BE2C (cell line): ENCODE data around the gene NFATC4. TPM values are rescaled to one million over a fixed set of nuclear protein-coding genes. Genes with fewer than 3 reads are reported as not detected.

ENCODE experiments used
- DNase-seq: peaks from one replicate; pipeline ENCODE4 v3.0.0-alpha.2; 2020
- H3K27me3 ChIP-seq: fragments of 250-450 bp; sonication (Bioruptor Pico); 2 replicates; pipeline ENCODE4 v1.5.1; 2020; ENCODE audit warnings: mild to moderate bottlenecking
- H3K36me3 ChIP-seq: fragments of 250-450 bp; sonication (Bioruptor Pico); 2 replicates; pipeline ENCODE4 v1.5.1; 2020; ENCODE audit warnings: mild to moderate bottlenecking
- H3K4me1 ChIP-seq: fragments of 250-450 bp; sonication (Bioruptor Pico); 2 replicates; pipeline ENCODE4 v1.5.1; 2020
- H3K4me3 ChIP-seq: 2 replicates; pipeline ENCODE4 v1.5.1; 2011; ENCODE audit warnings: low read depth, low read length
- H3K9me3 ChIP-seq: fragments of 250-450 bp; sonication (Bioruptor Pico); 2 replicates; pipeline ENCODE4 v1.5.1; 2020
- CTCF ChIP-seq: IDR thresholded peaks from 2 replicates; pipeline ENCODE4 v1.5.1; 2012; ENCODE audit warnings: mild to moderate bottlenecking, low read depth, low read length
- polyA plus RNA-seq: library from polyadenylated mRNA; unstranded; fragments of >200 nt; gene quantifications from one replicate; pipeline ENCODE4 v1.2.1, GENCODE V29; 2012; ENCODE audit warnings: low read depth, missing spikeins; ENCODE audit not compliant: insufficient read length, insufficient read depth

NFATC4 gene
- 388 TPM for polyA plus RNA-seq

DNA sequence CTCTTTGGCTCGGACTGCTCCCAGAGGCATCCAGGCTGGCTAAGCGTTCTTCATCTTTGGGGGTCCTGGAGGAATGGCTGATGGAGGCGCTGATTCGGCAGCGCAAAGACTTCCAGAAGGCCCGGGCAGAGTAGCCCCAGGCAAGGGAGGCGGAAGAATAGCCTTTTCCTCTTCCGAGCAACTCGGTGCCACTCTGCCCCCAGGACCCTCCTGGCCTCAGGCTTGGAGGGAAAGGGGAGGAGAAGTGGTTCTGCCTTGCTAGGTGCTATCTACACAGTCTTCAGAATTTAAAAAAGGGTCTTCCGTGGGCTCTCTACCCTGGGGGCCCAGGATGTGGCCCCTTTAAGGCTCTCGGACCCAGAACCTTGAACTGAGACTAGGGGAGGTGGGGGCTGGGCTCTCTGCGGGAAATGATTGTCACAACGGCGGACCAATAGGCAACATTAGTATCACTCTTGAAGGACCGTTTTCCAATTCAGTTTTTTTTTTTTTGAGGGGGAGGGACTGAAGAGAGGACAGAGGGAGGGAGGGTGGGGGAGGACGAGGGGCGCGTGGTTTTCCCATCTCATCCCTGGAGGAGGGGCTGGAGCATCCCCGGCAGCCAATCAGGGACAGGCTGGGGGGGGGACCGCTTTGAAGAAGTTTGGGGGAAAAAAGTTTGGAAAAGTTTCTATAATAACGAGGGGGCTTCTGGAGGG is at the start of gene NFATC4:
NFATC4 (plus strand) TSS at position 671 of the 698 bp plus-strand sequence. CDS start 157 bp downstream, outside the sequence.
- H3K4me3 ChIP-seq: peak within 1 kb of the TSS; percentile 85
- H3K36me3 ChIP-seq: no peaks in the 10 kb centered on the region
- peak; percentile 89 for DNase-seq
- no peaks in the 10 kb centered on the region for H3K9me3 ChIP-seq
- TF ChIP-seq CTCF: no peak
- H3K27me3 ChIP-seq: no peaks in the 10 kb centered on the region
- peaks cover 18% of the 10 kb centered on the region for H3K4me1 ChIP-seq

- no peaks in the 10 kb centered on the region for H3K36me3 ChIP-seq
- no peak for TF ChIP-seq CTCF
- no peak overlapping the region for H3K4me3 ChIP-seq
- peaks cover 49% of the 10 kb centered on the region for H3K27me3 ChIP-seq
- H3K9me3 ChIP-seq: peaks cover 3% of the 10 kb centered on the region; the same call in 1 of the 2 replicates
- no peak for DNase-seq
- no peaks in the 10 kb centered on the region; the same call in 1 of the 2 replicates for H3K4me1 ChIP-seq
Observed at GRCh38 chr14:24321212-24321975, 46.6 kb upstream of the NFATC4 start.

DNA sequence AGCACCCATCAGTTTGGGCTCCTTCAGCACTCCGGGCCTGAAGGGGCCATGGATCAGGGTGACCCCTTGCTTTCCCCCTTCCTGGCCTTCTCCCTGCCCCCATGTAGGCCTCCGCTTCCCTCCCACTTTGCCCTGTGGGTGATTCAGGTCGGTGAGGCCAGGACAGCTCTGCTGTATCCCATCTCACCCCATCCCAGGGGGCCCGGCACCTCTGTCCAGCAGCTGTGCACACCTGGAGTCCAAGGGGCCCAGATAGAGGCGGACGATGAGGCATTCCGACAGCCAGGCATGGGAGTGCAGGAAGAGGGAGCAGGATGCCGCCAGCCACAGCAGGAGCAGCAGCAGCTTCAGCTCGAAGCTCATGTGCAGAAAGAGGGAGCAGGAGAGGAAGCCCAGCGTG is 45.3 kb upstream of the NFATC4 start:
- Histone ChIP-seq H3K9me3 (no peaks in the 10 kb centered on the region), H3K4me3 (no peak overlapping the region), H3K27me3 (peaks cover 36% of the 10 kb centered on the region), H3K4me1 (no peaks in the 10 kb centered on the region), H3K36me3 (no peaks in the 10 kb centered on the region)
- TF ChIP-seq CTCF: no peak
- DNase-seq: no peak

GRCh38 chr14:24323341-24323740 is 44.6 kb upstream of the NFATC4 start:
- peaks cover 29% of the 10 kb centered on the region for H3K27me3 ChIP-seq
- no peak for TF ChIP-seq CTCF
- H3K9me3 ChIP-seq: no peaks in the 10 kb centered on the region
- H3K36me3 ChIP-seq: no peaks in the 10 kb centered on the region
- DNase-seq: no peak
- H3K4me1 ChIP-seq: no peaks in the 10 kb centered on the region
- no peak overlapping the region for H3K4me3 ChIP-seq

DNA sequence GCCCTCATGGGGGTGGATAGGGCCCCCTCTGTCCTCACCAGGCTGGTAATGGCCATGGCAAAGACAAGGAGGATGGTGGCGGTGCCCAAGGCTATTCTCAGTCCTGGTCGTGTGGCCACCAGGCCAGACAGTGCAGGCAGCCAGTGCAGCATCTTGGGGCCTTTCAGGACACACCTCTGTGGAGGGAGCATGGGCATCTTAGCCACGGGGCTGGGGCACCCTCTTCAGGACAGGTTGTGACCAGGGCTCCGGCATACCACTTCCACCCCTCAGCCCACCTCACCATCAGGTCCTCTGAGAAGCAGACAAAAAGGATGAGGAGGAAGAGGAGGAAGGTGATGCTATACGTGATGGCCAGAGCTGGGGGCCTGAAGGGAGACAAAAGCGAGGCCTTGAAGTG is 44.0 kb upstream of the NFATC4 start:
- Histone ChIP-seq H3K9me3 (no peaks in the 10 kb centered on the region), H3K36me3 (no peaks in the 10 kb centered on the region), H3K4me1 (no peaks in the 10 kb centered on the region), H3K27me3 (peaks cover 22% of the 10 kb centered on the region), H3K4me3 (no peak overlapping the region)
- no peak for DNase-seq
- TF ChIP-seq CTCF: no peak

DNA sequence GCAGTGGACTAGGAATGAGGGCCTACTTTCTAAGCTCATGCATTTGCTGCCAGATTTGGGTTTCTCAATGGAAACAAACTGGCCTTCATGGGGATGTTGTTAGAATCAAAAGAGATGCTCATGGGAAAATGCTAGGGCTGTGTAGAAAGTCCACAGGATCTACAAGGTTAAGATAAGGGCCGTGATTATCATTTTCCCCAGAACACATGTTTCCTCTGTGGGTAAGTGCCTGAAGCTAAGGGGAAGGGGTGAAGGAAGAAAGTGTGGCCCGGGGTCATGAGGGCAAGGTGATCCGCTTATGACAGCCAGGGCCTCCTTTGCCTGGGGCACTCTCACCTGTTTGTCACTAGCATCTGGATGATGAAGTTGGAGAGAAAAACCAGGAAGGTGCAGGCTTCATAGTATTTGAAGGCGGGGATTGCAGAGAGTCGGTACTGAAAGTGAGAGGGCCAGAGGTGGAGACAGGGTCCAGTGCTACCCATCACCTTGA is 42.9 kb upstream of the NFATC4 start:
- no peak for TF ChIP-seq CTCF

More for the DNA sequence above, 42.9 kb upstream of the NFATC4 start:
- Histone ChIP-seq H3K4me3 (no peak overlapping the region), H3K36me3 (no peaks in the 10 kb centered on the region), H3K4me1 (no peaks in the 10 kb centered on the region), H3K27me3 (peaks cover 13% of the 10 kb centered on the region), H3K9me3 (no peaks in the 10 kb centered on the region)
- no peak for DNase-seq
